GM23338 (cell line): ENCODE measurements around the gene IGSF21. TPM values are rescaled to one million over a fixed set of nuclear protein-coding genes. Genes with fewer than 3 reads are reported as not detected.

Experiments
- ATAC-seq: fragments of 200-7000 bp; cut with Tn5 transposase; 3 replicates; pipeline ENCODE4 v1.9.1; 2020
- DNase-seq: peaks from one replicate; pipeline ENCODE4 v3.0.0-alpha.2; 2015; ENCODE audit warnings: low spot score
- H2AFZ ChIP-seq: fragments of 200-600 bp; sonication (generic); 2 replicates; pipeline ENCODE4 v1.8.0; 2016; ENCODE audit warnings: antibody characterized with exemption, mild to moderate bottlenecking, moderate library complexity
- H3F3A ChIP-seq: fragments of 200-600 bp; sonication (generic); replicated peaks from 2 replicates; pipeline ENCODE4 v1.8.0; 2017; ENCODE audit warnings: antibody characterized with exemption, mixed run types, low read depth
- H3K27ac ChIP-seq: fragments of 200-600 bp; sonication (generic); 2 replicates; pipeline ENCODE4 v1.6.1; 2016; ENCODE audit warnings: low read depth
- H3K27me3 ChIP-seq: fragments of 200-600 bp; sonication (generic); 2 replicates; pipeline ENCODE4 v1.8.0; 2016; ENCODE audit warnings: mild to moderate bottlenecking, mixed run types, moderate library complexity; ENCODE audit not compliant: insufficient read depth
- H3K36me3 ChIP-seq: fragments of 200-600 bp; sonication (generic); 2 replicates; pipeline ENCODE4 v1.8.0; 2016; ENCODE audit warnings: mild to moderate bottlenecking; ENCODE audit not compliant: insufficient read depth
- H3K4me1 ChIP-seq: fragments of 200-600 bp; sonication (generic); 2 replicates; pipeline ENCODE4 v1.8.0; 2016; ENCODE audit warnings: mild to moderate bottlenecking, moderate library complexity; ENCODE audit not compliant: insufficient read depth
- H3K4me2 ChIP-seq: fragments of 200-600 bp; sonication (generic); 2 replicates; pipeline ENCODE4 v1.7.1; 2017; ENCODE audit warnings: mixed run types
- H3K4me3 ChIP-seq: fragments of 200-600 bp; sonication (generic); 2 replicates; pipeline ENCODE4 v1.6.1; 2016; ENCODE audit warnings: mixed run types
- H3K79me2 ChIP-seq: fragments of 200-600 bp; sonication (generic); replicated peaks from 2 replicates; pipeline ENCODE4 v1.8.0; 2017; ENCODE audit warnings: mild to moderate bottlenecking; ENCODE audit not compliant: insufficient read depth
- H3K9me2 ChIP-seq: fragments of 200-600 bp; sonication (generic); 2 replicates; pipeline ENCODE4 v1.8.0; 2017; ENCODE audit not compliant: insufficient read depth
- H4K20me1 ChIP-seq: fragments of 200-600 bp; sonication (generic); replicated peaks from 2 replicates; pipeline ENCODE4 v1.8.0; 2017; ENCODE audit warnings: mild to moderate bottlenecking; ENCODE audit not compliant: insufficient read depth
- H3K27ac Mint-ChIP-seq: 2 replicates; pipeline ENCODE4 v1.8.0; 2020; ENCODE audit warnings: inconsistent platforms, mild to moderate bottlenecking, moderate library complexity, mixed read lengths
- H3K27me3 Mint-ChIP-seq: 3 replicates; pipeline ENCODE4 v1.8.0; 2022; ENCODE audit warnings: low read depth, mild to moderate bottlenecking, moderate library complexity, mixed read lengths, inconsistent platforms; ENCODE audit not compliant: insufficient read depth, poor library complexity
- H3K36me3 Mint-ChIP-seq: 3 replicates; pipeline ENCODE4 v1.8.0; 2021; ENCODE audit warnings: low read depth, mild to moderate bottlenecking, inconsistent platforms, moderate library complexity, mixed read lengths
- H3K4me1 Mint-ChIP-seq: 3 replicates; pipeline ENCODE4 v1.8.0; 2020; ENCODE audit warnings: mild to moderate bottlenecking, inconsistent platforms, mixed read lengths
- H3K4me3 Mint-ChIP-seq: 3 replicates; pipeline ENCODE4 v1.8.0; 2021; ENCODE audit warnings: moderate library complexity, mild to moderate bottlenecking, inconsistent platforms, mixed read lengths
- H3K9me3 Mint-ChIP-seq: 3 replicates; pipeline ENCODE4 v1.8.0; 2020; ENCODE audit warnings: moderate library complexity, mild to moderate bottlenecking, inconsistent platforms, mixed read lengths
- CREB1 ChIP-seq: fragments of 250-450 bp; sonication (Bioruptor Pico); IDR thresholded peaks from 2 replicates; pipeline ENCODE4 v1.5.0; 2020; ENCODE audit warnings: low read depth, mild to moderate bottlenecking, moderate library complexity
- EZH2phosphoT487 ChIP-seq: fragments of 200-600 bp; sonication (generic); IDR thresholded peaks from one replicate; pipeline ENCODE4 v1.8.1; 2018; ENCODE audit warnings: antibody characterized with exemption; ENCODE audit not compliant: unreplicated experiment
- NANOG ChIP-seq: IDR thresholded peaks from 2 replicates; pipeline ENCODE4 v1.6.1; 2016; ENCODE audit warnings: antibody characterized with exemption, borderline replicate concordance
- POLR2AphosphoS5 ChIP-seq: IDR thresholded peaks from 2 replicates; pipeline ENCODE4 v1.6.1; 2016; ENCODE audit warnings: antibody characterized with exemption, low read depth
- STAT1 ChIP-seq: IDR thresholded peaks from one replicate; pipeline ENCODE4 v1.6.1; 2016; ENCODE audit warnings: antibody characterized with exemption; ENCODE audit not compliant: unreplicated experiment
- ZNF114 ChIP-seq: fragments of 250-450 bp; sonication (Bioruptor Pico); IDR thresholded peaks from 2 replicates; pipeline ENCODE4 v1.5.0; 2020; ENCODE audit warnings: mild to moderate bottlenecking, moderate library complexity
- ZNF331 ChIP-seq: fragments of 250-450 bp; sonication (Bioruptor Pico); IDR thresholded peaks from 2 replicates; pipeline ENCODE4 v1.5.0; 2020; ENCODE audit warnings: low read depth, mild to moderate bottlenecking, moderate library complexity
- polyA plus RNA-seq: library from polyadenylated mRNA; unstranded; fragments of >200 nt; fragmentation: Nextera tagmentation; extraction: Ambion mirVana; gene quantifications from 2 replicates; pipeline ENCODE4 v1.2.1, GENCODE V29; 2016
- total RNA-seq: library from RNA; depleted of rRNA; stranded (reverse); fragments of >200 nt; shearing (Covaris generic); gene quantifications from 2 replicates; pipeline ENCODE4 v1.2.3, GENCODE V29; 2014
- TF ChIP-seq, protein P1 (sequence below): IDR thresholded peaks from one replicate; pipeline ENCODE4 v1.6.1; 2018; ENCODE audit warnings: antibody characterized with exemption; ENCODE audit not compliant: unreplicated experiment
- TF ChIP-seq, protein P2 (sequence below): IDR thresholded peaks from 2 replicates; pipeline ENCODE4 v1.6.1; 2016; ENCODE audit warnings: antibody characterized with exemption
- TF ChIP-seq, protein P3 (sequence below), 2 experiments: fragments of 200-600 bp in 1 of 2; sonication (generic) in 1 of 2; conservative IDR thresholded peaks; 2 replicates each; pipeline versions ENCODE4 v1.5.1 to v1.6.1; 2016 to 2017; ENCODE audit warnings: antibody characterized with exemption in 2 of 2, low read depth in 2 of 2, mild to moderate bottlenecking in 2 of 2, moderate library complexity in 1 of 2

IGSF21 gene
- total and polyA plus RNA-seq, 2 experiments from 2014 or later = 15.6 to 15.7 TPM

DNA sequence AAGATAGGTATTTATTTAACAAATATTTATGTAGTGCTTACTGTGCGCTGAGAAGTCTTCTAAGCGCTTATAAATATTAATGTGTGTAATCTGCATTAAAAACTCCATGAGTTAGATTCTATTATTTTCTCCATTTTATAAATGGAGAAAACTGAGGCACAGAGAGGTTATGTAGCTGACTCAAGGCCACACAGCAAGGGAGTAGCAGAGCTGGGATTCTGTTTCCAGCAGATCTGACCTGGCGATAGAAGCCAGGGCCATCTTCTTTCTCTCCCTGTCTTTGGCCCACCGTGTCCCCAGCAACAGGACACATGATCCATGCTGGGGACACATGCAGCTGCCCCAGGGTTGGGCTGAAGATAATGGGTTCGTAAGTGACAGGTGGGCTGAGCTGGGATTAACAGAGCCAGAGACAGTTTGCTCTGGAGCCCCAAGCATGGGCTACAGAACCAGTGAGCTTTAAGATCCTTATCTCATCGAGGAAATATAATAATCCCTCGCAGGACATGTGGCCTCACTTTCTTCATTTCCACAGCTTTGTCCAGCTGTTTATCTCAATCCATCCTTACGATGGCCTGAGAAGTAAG, 30.3 kb downstream of the IGSF21 start (continued):
- no peak for TF ChIP-seq ZNF331 (CRISPR knock-in tag)
- TF ChIP-seq, protein P1, sequence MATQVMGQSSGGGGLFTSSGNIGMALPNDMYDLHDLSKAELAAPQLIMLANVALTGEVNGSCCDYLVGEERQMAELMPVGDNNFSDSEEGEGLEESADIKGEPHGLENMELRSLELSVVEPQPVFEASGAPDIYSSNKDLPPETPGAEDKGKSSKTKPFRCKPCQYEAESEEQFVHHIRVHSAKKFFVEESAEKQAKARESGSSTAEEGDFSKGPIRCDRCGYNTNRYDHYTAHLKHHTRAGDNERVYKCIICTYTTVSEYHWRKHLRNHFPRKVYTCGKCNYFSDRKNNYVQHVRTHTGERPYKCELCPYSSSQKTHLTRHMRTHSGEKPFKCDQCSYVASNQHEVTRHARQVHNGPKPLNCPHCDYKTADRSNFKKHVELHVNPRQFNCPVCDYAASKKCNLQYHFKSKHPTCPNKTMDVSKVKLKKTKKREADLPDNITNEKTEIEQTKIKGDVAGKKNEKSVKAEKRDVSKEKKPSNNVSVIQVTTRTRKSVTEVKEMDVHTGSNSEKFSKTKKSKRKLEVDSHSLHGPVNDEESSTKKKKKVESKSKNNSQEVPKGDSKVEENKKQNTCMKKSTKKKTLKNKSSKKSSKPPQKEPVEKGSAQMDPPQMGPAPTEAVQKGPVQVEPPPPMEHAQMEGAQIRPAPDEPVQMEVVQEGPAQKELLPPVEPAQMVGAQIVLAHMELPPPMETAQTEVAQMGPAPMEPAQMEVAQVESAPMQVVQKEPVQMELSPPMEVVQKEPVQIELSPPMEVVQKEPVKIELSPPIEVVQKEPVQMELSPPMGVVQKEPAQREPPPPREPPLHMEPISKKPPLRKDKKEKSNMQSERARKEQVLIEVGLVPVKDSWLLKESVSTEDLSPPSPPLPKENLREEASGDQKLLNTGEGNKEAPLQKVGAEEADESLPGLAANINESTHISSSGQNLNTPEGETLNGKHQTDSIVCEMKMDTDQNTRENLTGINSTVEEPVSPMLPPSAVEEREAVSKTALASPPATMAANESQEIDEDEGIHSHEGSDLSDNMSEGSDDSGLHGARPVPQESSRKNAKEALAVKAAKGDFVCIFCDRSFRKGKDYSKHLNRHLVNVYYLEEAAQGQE = no peak
- TF ChIP-seq NANOG = no peak
- TF ChIP-seq ZNF114 (CRISPR knock-in tag) = no peak
- TF ChIP-seq POLR2AphosphoS5 = no peak
- no peak for TF ChIP-seq CREB1 (CRISPR knock-in tag)
- TF ChIP-seq EZH2phosphoT487 = no peak
- TF ChIP-seq, protein P2, sequence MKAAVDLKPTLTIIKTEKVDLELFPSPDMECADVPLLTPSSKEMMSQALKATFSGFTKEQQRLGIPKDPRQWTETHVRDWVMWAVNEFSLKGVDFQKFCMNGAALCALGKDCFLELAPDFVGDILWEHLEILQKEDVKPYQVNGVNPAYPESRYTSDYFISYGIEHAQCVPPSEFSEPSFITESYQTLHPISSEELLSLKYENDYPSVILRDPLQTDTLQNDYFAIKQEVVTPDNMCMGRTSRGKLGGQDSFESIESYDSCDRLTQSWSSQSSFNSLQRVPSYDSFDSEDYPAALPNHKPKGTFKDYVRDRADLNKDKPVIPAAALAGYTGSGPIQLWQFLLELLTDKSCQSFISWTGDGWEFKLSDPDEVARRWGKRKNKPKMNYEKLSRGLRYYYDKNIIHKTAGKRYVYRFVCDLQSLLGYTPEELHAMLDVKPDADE = no peak
- TF ChIP-seq STAT1 = no peak

DNA sequence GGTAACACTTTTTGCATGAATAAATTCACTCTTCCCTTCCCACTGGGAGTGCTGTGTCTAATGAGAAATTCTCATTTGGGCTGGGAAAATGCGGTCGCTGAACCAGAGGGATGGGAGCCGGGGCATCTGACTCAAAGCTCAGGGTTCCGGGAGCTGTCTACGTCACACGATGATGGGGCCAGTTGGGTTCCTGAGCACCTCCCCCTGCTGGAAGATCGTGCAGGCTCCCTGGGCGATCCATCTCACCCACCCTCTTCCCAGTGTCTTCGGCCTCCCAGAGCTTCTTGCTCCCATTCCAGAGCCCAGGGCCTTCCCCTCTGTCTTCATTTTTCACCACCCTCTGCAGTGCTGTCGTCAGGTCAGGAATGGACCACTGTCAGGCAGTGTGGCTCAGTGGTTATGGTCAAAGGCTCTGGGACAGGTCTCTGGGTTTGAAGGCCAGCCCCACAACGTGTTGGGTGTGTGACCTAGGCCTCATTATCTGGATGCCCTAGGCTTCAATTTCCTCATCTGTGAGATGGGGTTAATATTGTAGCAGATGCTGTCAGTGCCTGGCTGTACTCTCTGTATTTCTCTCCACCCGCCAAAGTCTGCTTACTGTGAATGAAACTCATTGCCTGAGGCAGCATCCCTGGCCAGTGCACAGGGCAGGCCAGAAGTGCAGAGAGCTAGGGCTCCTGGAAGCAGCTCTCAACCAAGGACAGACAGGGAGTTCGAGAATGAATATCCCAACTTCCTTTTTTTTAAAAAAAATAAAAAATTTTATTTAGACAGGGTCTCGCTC, 31.8 kb downstream of the IGSF21 start:
- no peak overlapping the region for H3K4me3 Mint-ChIP-seq
- no peak overlapping the region for H3K27ac Mint-ChIP-seq
- Histone ChIP-seq H3K4me2 (no peak overlapping the region), H3K4me3 (no peak overlapping the region), H3K79me2 (peaks cover 16% of the 10 kb centered on the region; the same call in 1 of the 2 replicates), H4K20me1 (no peaks in the 10 kb centered on the region; the same call in 1 of the 2 replicates), H3F3A (no peaks in the 10 kb centered on the region), H3K27ac (no peak overlapping the region), H3K4me1 (peaks cover 9% of the 10 kb centered on the region), H3K36me3 (no peaks in the 10 kb centered on the region), H3K9me2 (no peaks in the 10 kb centered on the region), H2AFZ (no peak overlapping the region), H3K27me3 (no peaks in the 10 kb centered on the region)
- H3K36me3 Mint-ChIP-seq = no peaks in the 10 kb centered on the region
- DNase-seq (peak; percentile 34), ATAC-seq (peak; percentile 55)
- TF ChIP-seq, protein P2 = no peak
- TF ChIP-seq POLR2AphosphoS5 = no peak
- TF ChIP-seq, protein P3, sequence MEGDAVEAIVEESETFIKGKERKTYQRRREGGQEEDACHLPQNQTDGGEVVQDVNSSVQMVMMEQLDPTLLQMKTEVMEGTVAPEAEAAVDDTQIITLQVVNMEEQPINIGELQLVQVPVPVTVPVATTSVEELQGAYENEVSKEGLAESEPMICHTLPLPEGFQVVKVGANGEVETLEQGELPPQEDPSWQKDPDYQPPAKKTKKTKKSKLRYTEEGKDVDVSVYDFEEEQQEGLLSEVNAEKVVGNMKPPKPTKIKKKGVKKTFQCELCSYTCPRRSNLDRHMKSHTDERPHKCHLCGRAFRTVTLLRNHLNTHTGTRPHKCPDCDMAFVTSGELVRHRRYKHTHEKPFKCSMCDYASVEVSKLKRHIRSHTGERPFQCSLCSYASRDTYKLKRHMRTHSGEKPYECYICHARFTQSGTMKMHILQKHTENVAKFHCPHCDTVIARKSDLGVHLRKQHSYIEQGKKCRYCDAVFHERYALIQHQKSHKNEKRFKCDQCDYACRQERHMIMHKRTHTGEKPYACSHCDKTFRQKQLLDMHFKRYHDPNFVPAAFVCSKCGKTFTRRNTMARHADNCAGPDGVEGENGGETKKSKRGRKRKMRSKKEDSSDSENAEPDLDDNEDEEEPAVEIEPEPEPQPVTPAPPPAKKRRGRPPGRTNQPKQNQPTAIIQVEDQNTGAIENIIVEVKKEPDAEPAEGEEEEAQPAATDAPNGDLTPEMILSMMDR (conservative IDR thresholded peaks at IDR 0.05; ENCODE audit: low read depth in 2 of 2) = peak; percentile 25 to 33; a peak in 2 of 4 replicates
- peaks cover 6% of the 10 kb centered on the region for H3K27me3 Mint-ChIP-seq
- peaks cover 2% of the 10 kb centered on the region; the same call in 1 of the 3 replicates for H3K9me3 Mint-ChIP-seq
- peaks cover 12% of the 10 kb centered on the region for H3K4me1 Mint-ChIP-seq
